NCI-H446 treated with DMSO at 0.1 percent for 48 hours (cell line): ENCODE measurements around the gene CCDC110.
A peak's percentile ranks its signal among the peaks of the same experiment; 100 is the strongest.
"Not testable (repeated sequence)": the region's sequence is repeated elsewhere in the genome, so short reads cannot be mapped to it uniquely, and the experiment has no call there.

Experiments
- DNase-seq: peaks from one replicate; lab custom pipeline; 2025; lab: John Stamatoyannopoulos, UW

CCDC110 gene

GRCh38 chr4:185471235-185472102 lies at the start of gene CCDC110:
Gene CCDC110 (minus strand): TSS chr4:185471733. CDS start chr4:185471683, 50 bp downstream.
- DNase-seq, result peak; percentile 69

- DNase-seq, result no peak
These were observed 48.6 kb upstream of the CCDC110 start for GRCh38 chr4:185520119-185520518.

- DNase-seq, result no peak
These were observed 47.0 kb upstream of the CCDC110 start for GRCh38 chr4:185518494-185518893.

- no peak for DNase-seq
These were observed 46.5 kb upstream of the CCDC110 start for GRCh38 chr4:185518069-185518468.

GRCh38 chr4:185515248-185515647 lies 43.7 kb upstream of the CCDC110 start:
- no peak for DNase-seq

- no peak for DNase-seq
These were observed 42.7 kb upstream of the CCDC110 start for GRCh38 chr4:185514182-185514697.

- no peak for DNase-seq
These were observed 42.1 kb upstream of the CCDC110 start for GRCh38 chr4:185513489-185514181.

GRCh38 chr4:185512516-185512915 lies 41.0 kb upstream of the CCDC110 start:
- DNase-seq, result no peak

- not testable (repeated sequence) for DNase-seq
These were observed 39.7 kb upstream of the CCDC110 start for GRCh38 chr4:185511243-185511642.

- no peak for DNase-seq
These were observed 39.3 kb upstream of the CCDC110 start for GRCh38 chr4:185510806-185511205.

- no peak for DNase-seq
These were observed 36.6 kb upstream of the CCDC110 start for GRCh38 chr4:185508181-185508580.

GRCh38 chr4:185506422-185506821 lies 34.9 kb upstream of the CCDC110 start:
- DNase-seq, result no peak

GRCh38 chr4:185504098-185505047 lies 32.8 kb upstream of the CCDC110 start:
- no peak for DNase-seq

GRCh38 chr4:185502386-185502785 lies 30.9 kb upstream of the CCDC110 start:
- no peak for DNase-seq

- no peak for DNase-seq
These were observed 29.0 kb upstream of the CCDC110 start for GRCh38 chr4:185500576-185500975.

GRCh38 chr4:185500035-185500434 lies 28.5 kb upstream of the CCDC110 start:
- DNase-seq, result no peak

GRCh38 chr4:185488650-185489049 lies 17.1 kb upstream of the CCDC110 start:
- no peak for DNase-seq

GRCh38 chr4:185481401-185481800 lies 9.9 kb upstream of the CCDC110 start:
- DNase-seq, result no peak

- no peak for DNase-seq
These were observed 8.6 kb upstream of the CCDC110 start for GRCh38 chr4:185480016-185480732.

- no peak for DNase-seq
These were observed 8.0 kb upstream of the CCDC110 start for GRCh38 chr4:185479507-185479971.

- DNase-seq, result no peak
These were observed 1.7 kb upstream of the CCDC110 start for GRCh38 chr4:185473247-185473646.
